BLaER1 treated with 17β-estradiol and CSF1 and Interleukin-3, amounts not matched to agents 10 nM and 100 nM (cell line): Measurements from ENCODE around the gene PTK7.

Source experiments
- H3K27ac ChIP-seq, 11 experiments: shearing (Covaris generic); formaldehyde crosslinking; 2 replicates each; pipeline ENCODE4 v1.8.1; 2022
- H3K27me3 ChIP-seq, 11 experiments: shearing (Covaris generic); formaldehyde crosslinking; 2 replicates each; pipeline ENCODE4 v1.8.1; 2022
- H3K36me3 ChIP-seq, 11 experiments: shearing (Covaris generic); formaldehyde crosslinking; 2 replicates each; pipeline ENCODE4 v1.8.1; 2022
- H3K4me1 ChIP-seq, 10 experiments: shearing (Covaris generic); formaldehyde crosslinking; 2 replicates each; pipeline ENCODE4 v1.8.1; 2022
- H3K4me2 ChIP-seq, 11 experiments: shearing (Covaris generic); formaldehyde crosslinking; 2 replicates each; pipeline ENCODE4 v1.8.1; 2022
- H3K4me3 ChIP-seq, 10 experiments: shearing (Covaris generic); formaldehyde crosslinking; 2 replicates each; pipeline ENCODE4 v1.8.1; 2022
- H3K9ac ChIP-seq, 11 experiments: shearing (Covaris generic); formaldehyde crosslinking; 2 replicates each; pipeline ENCODE4 v1.8.1; 2022
- H3K9me3 ChIP-seq, 11 experiments: shearing (Covaris generic); formaldehyde crosslinking; replicated peaks in 1 of 11; 2 replicates each; pipeline ENCODE4 v1.8.1; 2022
- H4K20me1 ChIP-seq, 11 experiments: shearing (Covaris generic); formaldehyde crosslinking; 2 replicates each; pipeline ENCODE4 v1.8.1; 2022
- Cebpa-rat ChIP-seq, 11 experiments: shearing (Covaris generic); IDR thresholded peaks; 2 replicates each; pipeline ENCODE4 v1.8.1; 2022

PTK7 gene

GRCh38 chr6:43060034-43060754, 15.9 kb upstream of the PTK7 start:
- H3K4me1 ChIP-seq = peaks cover 18 to 28% (median 24%) of the 10 kb centered on the region in 10 experiments
- peak overlapping the region; percentile 76 to 98 (median 90) for H3K4me3 ChIP-seq
- H3K9me3 ChIP-seq = no peaks in the 10 kb centered on the region
- H3K9ac ChIP-seq = peak overlapping the region; percentile 83 to 95 (median 92)
- H3K27ac ChIP-seq = peak overlapping the region; percentile 82 to 96 (median 92)
- H3K36me3 ChIP-seq = peaks cover 28 to 48% (median 35%) of the 10 kb centered on the region in 11 experiments
- peak overlapping the region; percentile 82 to 97 (median 94) for H3K4me2 ChIP-seq
- no peaks in the 10 kb centered on the region for H3K27me3 ChIP-seq
- no peak for TF ChIP-seq Cebpa-rat (IDR thresholded peaks at IDR 0.05)
- H4K20me1 ChIP-seq = no peaks in the 10 kb centered on the region

- Histone ChIP-seq H4K20me1 (no peaks in the 10 kb centered on the region), H3K27me3 (no peaks in the 10 kb centered on the region), H3K36me3 (peaks cover 20 to 48% (median 34%) of the 10 kb centered on the region in 11 experiments), H3K4me3 (peak overlapping the region in 6 of 10 experiments; percentile 76 to 95 (median 91); a peak in 6 of 20 replicates), H3K27ac (no peak overlapping the region), H3K9me3 (no peaks in the 10 kb centered on the region), H3K9ac (peak overlapping the region in 10 of 11 experiments; percentile 11 to 92 (median 90); a peak in 16 of 22 replicates), H3K4me1 (peaks cover 18 to 28% (median 24%) of the 10 kb centered on the region in 10 experiments), H3K4me2 (peak overlapping the region; percentile 82 to 97 (median 94))
- no peak for TF ChIP-seq Cebpa-rat (IDR thresholded peaks at IDR 0.05)
Observed at GRCh38 chr6:43060755-43061633, 15.1 kb upstream of the PTK7 start.

GRCh38 chr6:43061861-43062260, 14.3 kb upstream of the PTK7 start:
- Histone ChIP-seq H4K20me1 (no peaks in the 10 kb centered on the region), H3K9ac (no peak overlapping the region; a peak in 1 of 22 replicates), H3K36me3 (peaks cover 17 to 48% (median 33%) of the 10 kb centered on the region in 11 experiments), H3K4me2 (no peak overlapping the region), H3K27ac (no peak overlapping the region), H3K4me1 (peaks cover 18 to 28% (median 24%) of the 10 kb centered on the region in 10 experiments), H3K9me3 (no peaks in the 10 kb centered on the region), H3K4me3 (no peak overlapping the region), H3K27me3 (no peaks in the 10 kb centered on the region)
- TF ChIP-seq Cebpa-rat (IDR thresholded peaks at IDR 0.05) = no peak

DNA sequence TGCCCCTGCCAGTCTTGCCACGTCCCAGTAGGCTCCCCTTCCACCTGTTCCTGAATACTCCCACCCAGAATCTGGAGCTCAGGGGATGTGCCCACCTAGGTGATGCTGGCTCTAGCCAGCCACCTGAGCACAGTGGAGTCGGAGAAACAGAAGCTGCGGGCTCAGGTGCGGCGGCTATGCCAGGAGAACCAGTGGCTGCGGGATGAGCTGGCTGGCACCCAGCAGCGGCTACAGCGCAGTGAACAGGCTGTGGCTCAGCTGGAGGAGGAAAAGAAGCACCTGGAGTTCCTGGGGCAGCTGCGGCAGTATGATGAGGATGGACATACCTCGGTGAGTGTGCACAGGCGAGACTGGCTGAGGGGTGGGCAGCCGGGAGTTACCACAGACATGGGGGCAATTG, 13.3 kb upstream of the PTK7 start:
- Histone ChIP-seq H4K20me1 (no peaks in the 10 kb centered on the region), H3K27me3 (no peaks in the 10 kb centered on the region), H3K36me3 (peaks cover 8 to 38% (median 24%) of the 10 kb centered on the region in 11 experiments; a peak in 17 of 22 replicates), H3K9ac (0 out of 22 replicates have a peak overlapping the region, but pooled peaks of 2 of the 11 experiments have one; percentile 9 to 22), H3K4me2 (no peak overlapping the region), H3K4me1 (peaks cover 17 to 25% (median 21%) of the 10 kb centered on the region in 10 experiments), H3K9me3 (no peaks in the 10 kb centered on the region), H3K27ac (no peak overlapping the region), H3K4me3 (no peak overlapping the region)
- no peak for TF ChIP-seq Cebpa-rat (IDR thresholded peaks at IDR 0.05)

DNA sequence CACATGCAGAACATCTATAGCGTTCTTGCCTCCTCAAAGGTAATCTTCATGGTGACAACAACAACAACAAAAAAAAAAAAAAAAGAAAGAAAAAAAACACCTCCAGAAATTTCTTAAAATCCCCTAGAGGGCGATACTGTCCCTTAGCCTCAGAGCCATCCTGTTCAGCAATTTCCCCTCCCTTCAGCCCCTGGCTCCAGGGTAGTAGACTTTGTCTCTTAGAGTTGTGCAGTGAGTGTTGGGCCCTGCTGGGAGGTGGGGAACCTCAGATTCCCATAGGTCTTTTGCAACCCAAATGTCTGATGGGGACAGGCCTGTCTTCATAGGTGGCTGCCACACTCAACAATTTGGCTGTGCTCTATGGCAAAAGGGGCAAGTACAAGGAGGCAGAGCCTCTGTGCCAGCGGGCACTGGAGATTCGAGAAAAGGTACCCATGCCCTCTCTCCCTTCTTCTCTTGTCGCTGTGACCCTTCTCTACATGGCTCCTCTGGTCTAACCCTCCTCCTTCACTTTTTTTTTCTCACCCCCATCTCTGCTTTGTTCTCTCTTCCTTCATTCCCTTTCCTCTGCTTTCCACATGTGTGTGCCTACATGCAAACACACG, 6.0 kb upstream of the PTK7 start:
- Histone ChIP-seq H3K27ac (no peak overlapping the region), H3K4me1 (peaks cover 0 to 2% (median under 1%) of the 10 kb centered on the region in 10 experiments; a peak in 10 of 20 replicates), H4K20me1 (no peaks in the 10 kb centered on the region), H3K4me3 (no peak overlapping the region), H3K27me3 (no peaks in the 10 kb centered on the region), H3K36me3 (peaks cover 4 to 35% (median 20%) of the 10 kb centered on the region in 11 experiments; a peak in 14 of 22 replicates), H3K9ac (peak overlapping the region in 1 of 11 experiments; percentile 39; a peak in 2 of 22 replicates), H3K4me2 (no peak overlapping the region), H3K9me3 (no peaks in the 10 kb centered on the region)
- no peak for TF ChIP-seq Cebpa-rat (IDR thresholded peaks at IDR 0.05)

- Histone ChIP-seq H3K27ac (peak overlapping the region in 8 of 11 experiments; percentile 32 to 61 (median 42); a peak in 12 of 22 replicates), H3K4me3 (peak overlapping the region in 3 of 10 experiments; percentile 90 to 98 (median 98); a peak in 4 of 20 replicates), H3K27me3 (no peaks in the 10 kb centered on the region), H3K36me3 (peaks cover 0 to 30% (median 6%) of the 10 kb centered on the region in 11 experiments; a peak in 10 of 22 replicates), H4K20me1 (peaks cover 0 to 34% (median 20%) of the 10 kb centered on the region in 11 experiments; a peak in 12 of 22 replicates), H3K9ac (peak overlapping the region in 7 of 11 experiments; percentile 8 to 91 (median 64); a peak in 12 of 22 replicates), H3K4me2 (peak overlapping the region; percentile 53 to 97 (median 73); a peak in 20 of 22 replicates), H3K4me1 (peaks cover 14 to 41% (median 32%) of the 10 kb centered on the region in 10 experiments), H3K9me3 (no peaks in the 10 kb centered on the region)
- TF ChIP-seq Cebpa-rat (IDR thresholded peaks at IDR 0.05) = no peak
Observed at GRCh38 chr6:43074847-43075669, 1.1 kb upstream of the PTK7 start.

- Histone ChIP-seq H3K36me3 (peaks cover 0 to 24% (median 6%) of the 10 kb centered on the region in 11 experiments; a peak in 12 of 22 replicates), H3K4me3 (peak overlapping the region; percentile 85 to 100 (median 93)), H4K20me1 (peaks cover 0 to 50% (median 30%) of the 10 kb centered on the region in 11 experiments; a peak in 14 of 22 replicates), H3K4me2 (peak overlapping the region; percentile 85 to 97 (median 94)), H3K4me1 (peaks cover 14 to 48% (median 42%) of the 10 kb centered on the region in 10 experiments), H3K9me3 (no peaks in the 10 kb centered on the region), H3K27me3 (no peaks in the 10 kb centered on the region), H3K27ac (peak overlapping the region; percentile 35 to 90 (median 88); a peak in 21 of 22 replicates), H3K9ac (peak overlapping the region; percentile 80 to 96 (median 91))
- TF ChIP-seq Cebpa-rat (IDR thresholded peaks at IDR 0.05) = no peak
Observed at GRCh38 chr6:43076464-43077332, 584 bp downstream of the PTK7 start.
